ENCODE results near the gene EXOC4.

Gene EXOC4

DNA sequence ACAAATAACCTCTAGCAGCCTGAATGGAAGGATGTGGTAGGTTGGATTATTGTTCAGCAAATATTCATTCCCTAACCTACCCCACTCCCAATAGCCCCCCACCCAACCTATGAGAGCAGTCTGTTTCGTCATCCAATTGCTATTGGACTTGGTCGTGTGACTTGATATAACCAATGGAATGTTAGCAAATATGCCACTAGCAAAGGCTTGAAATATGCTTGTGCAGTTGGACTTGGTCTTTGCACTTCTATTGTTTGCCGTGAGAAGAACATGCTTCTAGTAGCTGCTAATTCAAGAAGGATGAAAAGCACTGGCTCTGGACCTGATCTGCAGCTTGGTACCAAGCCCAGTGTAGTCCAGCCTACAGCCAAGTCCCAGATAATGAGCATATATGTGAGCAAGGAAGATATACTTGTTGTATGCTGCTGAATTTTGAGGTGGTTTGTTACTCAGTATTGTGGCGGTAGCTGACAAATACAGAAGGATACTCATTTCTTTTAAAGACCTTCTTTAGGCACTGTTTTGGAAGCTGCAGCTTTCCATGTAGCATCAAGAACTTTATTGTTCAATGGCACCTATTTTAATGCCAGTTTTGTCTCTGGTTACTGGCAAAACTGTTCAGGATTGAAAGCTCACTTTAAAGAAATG lies 180.4 kb downstream of the EXOC4 start:
- H3K27ac ChIP-seq, result no peak overlapping the region

DNA sequence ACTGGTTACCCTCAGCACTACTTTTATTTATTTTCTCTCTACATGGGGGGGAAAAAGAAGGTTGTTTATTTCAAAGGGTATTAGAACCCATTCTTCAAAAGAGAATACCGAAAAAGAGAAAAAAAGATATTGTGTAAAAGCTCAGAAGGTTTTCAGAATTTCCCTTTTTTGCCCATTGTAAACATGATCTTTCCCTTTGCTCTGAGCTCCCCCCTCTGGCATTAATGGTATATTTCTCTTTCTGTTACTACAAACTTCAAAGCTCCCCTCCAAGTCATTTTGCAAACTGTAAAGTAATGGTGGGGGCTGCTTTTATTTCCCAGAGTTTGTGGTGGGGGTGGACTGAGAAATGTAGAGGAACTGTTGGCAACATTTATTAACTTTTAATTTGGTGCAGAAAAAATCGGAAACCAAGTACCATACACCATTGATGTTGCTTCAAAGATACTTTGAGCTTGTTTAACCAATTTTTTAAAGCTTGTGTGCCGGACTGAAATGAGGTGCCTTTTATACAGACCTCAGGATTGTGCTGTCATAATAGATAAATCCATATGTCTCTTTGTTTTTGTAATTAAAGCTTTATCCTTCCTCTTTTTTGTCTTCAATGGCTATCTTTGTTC lies 181.5 kb downstream of the EXOC4 start:
- TF ChIP-seq, protein P1, sequence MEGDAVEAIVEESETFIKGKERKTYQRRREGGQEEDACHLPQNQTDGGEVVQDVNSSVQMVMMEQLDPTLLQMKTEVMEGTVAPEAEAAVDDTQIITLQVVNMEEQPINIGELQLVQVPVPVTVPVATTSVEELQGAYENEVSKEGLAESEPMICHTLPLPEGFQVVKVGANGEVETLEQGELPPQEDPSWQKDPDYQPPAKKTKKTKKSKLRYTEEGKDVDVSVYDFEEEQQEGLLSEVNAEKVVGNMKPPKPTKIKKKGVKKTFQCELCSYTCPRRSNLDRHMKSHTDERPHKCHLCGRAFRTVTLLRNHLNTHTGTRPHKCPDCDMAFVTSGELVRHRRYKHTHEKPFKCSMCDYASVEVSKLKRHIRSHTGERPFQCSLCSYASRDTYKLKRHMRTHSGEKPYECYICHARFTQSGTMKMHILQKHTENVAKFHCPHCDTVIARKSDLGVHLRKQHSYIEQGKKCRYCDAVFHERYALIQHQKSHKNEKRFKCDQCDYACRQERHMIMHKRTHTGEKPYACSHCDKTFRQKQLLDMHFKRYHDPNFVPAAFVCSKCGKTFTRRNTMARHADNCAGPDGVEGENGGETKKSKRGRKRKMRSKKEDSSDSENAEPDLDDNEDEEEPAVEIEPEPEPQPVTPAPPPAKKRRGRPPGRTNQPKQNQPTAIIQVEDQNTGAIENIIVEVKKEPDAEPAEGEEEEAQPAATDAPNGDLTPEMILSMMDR (IDR thresholded peaks at IDR 0.05; ENCODE audit: low read depth, low read length), result peak; percentile 17; the same call in 1 of the 2 replicates
- Histone ChIP-seq H3K27me3 (ENCODE audit: insufficient read depth, low read depth, severe bottlenecking) (no peaks in the 10 kb centered on the region), H3K36me3 (no peaks in the 10 kb centered on the region), H3K9me3 (ENCODE audit: severe bottlenecking) (no peaks in the 10 kb centered on the region), H3K4me3 (ENCODE audit: low read depth, low read length) (no peak overlapping the region), H3K27ac (no peak overlapping the region)
- DNase-seq, result no peak

More for the DNA sequence above, 180.4 kb downstream of the EXOC4 start:
- Histone ChIP-seq H3K9me3 (ENCODE audit: severe bottlenecking) (no peaks in the 10 kb centered on the region), H3K36me3 (no peaks in the 10 kb centered on the region), H3K27me3 (ENCODE audit: insufficient read depth, low read depth, severe bottlenecking) (no peaks in the 10 kb centered on the region), H3K4me3 (ENCODE audit: low read depth, low read length) (no peak overlapping the region)
- DNase-seq, result no peak
- TF ChIP-seq, protein P1 (IDR thresholded peaks at IDR 0.05; ENCODE audit: low read depth, low read length), result no peak

DNA sequence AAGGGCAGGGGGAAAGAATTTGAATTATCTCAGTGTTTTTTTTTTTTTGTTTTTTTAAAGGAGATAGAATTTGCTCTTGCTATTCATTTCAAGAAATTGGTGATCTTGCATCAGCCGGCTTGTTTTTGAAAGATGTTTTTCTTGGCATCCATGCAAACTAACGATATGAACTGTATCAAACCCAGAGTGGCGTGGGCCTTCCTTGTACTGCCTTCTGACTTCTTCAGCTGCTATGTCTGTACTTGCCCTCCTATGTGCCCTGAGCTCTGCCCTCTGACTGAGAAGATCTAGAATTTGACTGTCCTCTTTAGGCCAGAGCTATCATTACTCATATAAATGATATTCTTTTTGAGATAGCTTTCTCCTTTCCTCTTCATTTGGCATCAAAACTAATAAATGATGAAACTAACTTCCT lies 183.1 kb downstream of the EXOC4 start:
- H3K9me3 ChIP-seq (ENCODE audit: severe bottlenecking), result no peaks in the 10 kb centered on the region
- no peak overlapping the region for H3K27ac ChIP-seq
- TF ChIP-seq, protein P1 (IDR thresholded peaks at IDR 0.05; ENCODE audit: low read depth, low read length), result no peak
- H3K27me3 ChIP-seq (ENCODE audit: insufficient read depth, low read depth, severe bottlenecking), result no peaks in the 10 kb centered on the region
- DNase-seq, result no peak
- H3K4me3 ChIP-seq (ENCODE audit: low read depth, low read length), result no peak overlapping the region
- no peaks in the 10 kb centered on the region for H3K36me3 ChIP-seq

DNA sequence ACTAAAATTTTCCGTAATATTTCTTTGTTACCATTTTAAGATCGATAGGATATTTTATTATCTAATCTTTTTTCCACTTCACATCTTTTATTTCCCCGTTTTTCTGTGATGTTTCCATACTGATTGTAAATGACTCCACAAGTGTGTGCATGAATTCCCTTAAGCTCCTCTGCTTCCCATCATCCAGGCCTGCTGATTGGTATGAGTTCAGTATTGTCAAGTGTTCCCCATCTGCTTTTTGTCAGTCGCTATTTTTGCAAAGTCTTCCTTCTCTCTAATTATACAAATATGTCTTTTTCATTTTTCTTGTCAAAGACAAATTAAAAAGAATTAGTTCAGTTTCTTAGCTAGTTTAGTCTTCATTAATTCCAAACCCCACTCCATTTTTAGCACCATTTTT lies 184.7 kb downstream of the EXOC4 start:
- Histone ChIP-seq H3K36me3 (no peaks in the 10 kb centered on the region), H3K9me3 (ENCODE audit: severe bottlenecking) (no peaks in the 10 kb centered on the region), H3K4me3 (ENCODE audit: low read depth, low read length) (no peak overlapping the region), H3K27me3 (ENCODE audit: insufficient read depth, low read depth, severe bottlenecking) (no peaks in the 10 kb centered on the region), H3K27ac (no peak overlapping the region)
- DNase-seq, result no peak
- TF ChIP-seq, protein P1 (IDR thresholded peaks at IDR 0.05; ENCODE audit: low read depth, low read length), result no peak

DNA sequence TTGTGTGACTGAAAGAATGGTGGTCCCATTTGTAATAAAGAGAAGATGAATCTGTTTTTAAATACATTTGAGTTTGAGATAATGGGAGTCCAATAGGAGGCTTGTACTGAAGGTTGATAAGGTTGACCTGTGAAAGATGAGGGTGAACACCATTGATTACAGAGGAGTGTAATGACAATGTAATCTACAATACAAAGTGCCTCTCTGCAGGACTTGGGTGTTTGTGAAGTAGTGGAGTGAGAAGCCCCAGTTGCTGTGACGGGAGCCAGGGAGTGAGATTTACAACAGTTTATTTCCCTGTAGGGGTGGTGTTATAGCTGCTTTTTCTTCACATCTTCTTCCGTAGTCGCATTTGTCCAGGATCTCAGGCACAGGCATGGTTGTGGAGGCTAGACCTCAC lies 189.9 kb downstream of the EXOC4 start:
- H3K27ac ChIP-seq, result no peak overlapping the region
- no peaks in the 10 kb centered on the region for H3K36me3 ChIP-seq
- TF ChIP-seq, protein P1 (IDR thresholded peaks at IDR 0.05; ENCODE audit: low read depth, low read length), result no peak
- no peak overlapping the region for H3K4me3 ChIP-seq (ENCODE audit: low read depth, low read length)
- no peak for DNase-seq
- no peaks in the 10 kb centered on the region for H3K27me3 ChIP-seq (ENCODE audit: insufficient read depth, low read depth, severe bottlenecking)
- no peaks in the 10 kb centered on the region for H3K9me3 ChIP-seq (ENCODE audit: severe bottlenecking)

Data from WERI-Rb-1 (cell line).